GM23338 (cell line): ENCODE results near the gene IKZF1.

Experiments used
- CTCF ChIP-seq, 2 experiments: fragments of 200-600 bp in 1 of 2; sonication (generic) in 1 of 2; conservative IDR thresholded peaks; 2 replicates each; pipeline versions ENCODE4 v1.5.1 to v1.6.1; 2016 to 2017; ENCODE audit warnings: antibody characterized with exemption in 2 of 2, low read depth in 2 of 2, mild to moderate bottlenecking in 2 of 2, moderate library complexity in 1 of 2
- ETS1 ChIP-seq: IDR thresholded peaks from 2 replicates; pipeline ENCODE4 v1.6.1; 2016; ENCODE audit warnings: antibody characterized with exemption
- EZH2 ChIP-seq: fragments of 200-600 bp; sonication (generic); IDR thresholded peaks from one replicate; pipeline ENCODE4 v1.8.0; 2017; ENCODE audit warnings: antibody characterized with exemption, mild to moderate bottlenecking, low read depth; ENCODE audit not compliant: unreplicated experiment
- EZH2phosphoT487 ChIP-seq: fragments of 200-600 bp; sonication (generic); IDR thresholded peaks from one replicate; pipeline ENCODE4 v1.8.1; 2018; ENCODE audit warnings: antibody characterized with exemption; ENCODE audit not compliant: unreplicated experiment
- JUNB ChIP-seq: IDR thresholded peaks from one replicate; pipeline ENCODE4 v1.6.1; 2016; ENCODE audit warnings: antibody characterized with exemption; ENCODE audit not compliant: unreplicated experiment
- NANOG ChIP-seq: IDR thresholded peaks from 2 replicates; pipeline ENCODE4 v1.6.1; 2016; ENCODE audit warnings: antibody characterized with exemption, borderline replicate concordance
- POLR2AphosphoS5 ChIP-seq: IDR thresholded peaks from 2 replicates; pipeline ENCODE4 v1.6.1; 2016; ENCODE audit warnings: antibody characterized with exemption, low read depth
- REST ChIP-seq: IDR thresholded peaks from one replicate; pipeline ENCODE4 v1.6.1; 2018; ENCODE audit warnings: antibody characterized with exemption; ENCODE audit not compliant: unreplicated experiment
- ZNF114 ChIP-seq: fragments of 250-450 bp; sonication (Bioruptor Pico); IDR thresholded peaks from 2 replicates; pipeline ENCODE4 v1.5.0; 2020; ENCODE audit warnings: mild to moderate bottlenecking, moderate library complexity

- no peak for TF ChIP-seq POLR2AphosphoS5
- no peak for TF ChIP-seq EZH2
- no peak for TF ChIP-seq CTCF (conservative IDR thresholded peaks at IDR 0.05; ENCODE audit: low read depth in 2 of 2)
- TF ChIP-seq NANOG: no peak
- no peak for TF ChIP-seq ZNF114 (CRISPR knock-in tag)
- no peak for TF ChIP-seq REST
- TF ChIP-seq EZH2phosphoT487: no peak
- TF ChIP-seq JUNB: no peak
- TF ChIP-seq ETS1: no peak
These were observed 33.9 kb upstream of the IKZF1 start for GRCh38 chr7:50270531-50271018.
